H9 (cell line): ENCODE results near the gene DYRK3. TPM values are rescaled to one million over a fixed set of nuclear protein-coding genes. Genes with fewer than 3 reads are reported as not detected.

Source experiments
- DNase-seq: peaks from one replicate; pipeline ENCODE4 v3.0.0-alpha.2; 2017
- H2AFZ ChIP-seq: one replicate; pipeline ENCODE4 v1.6.1; 2013; ENCODE audit warnings: mild to moderate bottlenecking, low read length, control low read depth, moderate library complexity
- H2AK5ac ChIP-seq: 2 replicates; pipeline ENCODE4 v1.6.1; 2013; ENCODE audit warnings: low read length, control low read depth, mixed read lengths; ENCODE audit not compliant: insufficient read length
- H2BK120ac ChIP-seq: one replicate; pipeline ENCODE4 v1.6.1; 2013; ENCODE audit warnings: low read depth, mild to moderate bottlenecking, low read length, control low read depth, inconsistent platforms; ENCODE audit not compliant: poor library complexity, severe bottlenecking
- H2BK12ac ChIP-seq: 2 replicates; pipeline ENCODE4 v1.6.1; 2013; ENCODE audit warnings: low read length, control low read depth, mixed read lengths, low read depth; ENCODE audit not compliant: insufficient read length
- H2BK15ac ChIP-seq: 2 replicates; pipeline ENCODE4 v1.6.1; 2013; ENCODE audit warnings: low read depth, low read length, control low read depth
- H2BK20ac ChIP-seq: one replicate; pipeline ENCODE4 v1.6.1; 2013; ENCODE audit warnings: low read depth, mild to moderate bottlenecking, low read length, control low read depth, inconsistent platforms; ENCODE audit not compliant: poor library complexity, severe bottlenecking
- H2BK5ac ChIP-seq: 2 replicates; pipeline ENCODE4 v1.6.1; 2013; ENCODE audit warnings: low read length, control low read depth, mixed read lengths; ENCODE audit not compliant: insufficient read length
- H3K14ac ChIP-seq: 2 replicates; pipeline ENCODE4 v1.6.1; 2013; ENCODE audit warnings: low read length, control low read depth; ENCODE audit not compliant: insufficient read depth
- H3K18ac ChIP-seq: 2 replicates; pipeline ENCODE4 v1.6.1; 2013; ENCODE audit warnings: low read depth, mild to moderate bottlenecking, mixed read lengths, low read length, control low read depth; ENCODE audit not compliant: insufficient read length
- H3K23ac ChIP-seq: 2 replicates; pipeline ENCODE4 v1.6.1; 2013; ENCODE audit warnings: low read length, control low read depth, mixed read lengths, low read depth; ENCODE audit not compliant: insufficient read length
- H3K23me2 ChIP-seq: 2 replicates; pipeline ENCODE4 v1.6.1; 2013; ENCODE audit warnings: low read depth, mild to moderate bottlenecking, mixed read lengths, low read length, control low read depth; ENCODE audit not compliant: insufficient read length, poor library complexity, severe bottlenecking
- H3K27ac ChIP-seq: 2 replicates; pipeline ENCODE4 v1.5.1; 2013; ENCODE audit warnings: low read length, control low read depth, mixed read lengths, low read depth; ENCODE audit not compliant: insufficient read length
- H3K27me3 ChIP-seq: 2 replicates; pipeline ENCODE4 v1.6.1; 2013; ENCODE audit warnings: low read length, control low read depth, inconsistent platforms; ENCODE audit not compliant: insufficient read depth
- H3K4ac ChIP-seq: 2 replicates; pipeline ENCODE4 v1.6.1; 2013; ENCODE audit warnings: low read depth, mild to moderate bottlenecking, control low read depth, inconsistent platforms, low read length, moderate library complexity
- H3K4me1 ChIP-seq: 2 replicates; pipeline ENCODE4 v1.6.1; 2013; ENCODE audit warnings: low read length, control low read depth, inconsistent platforms; ENCODE audit not compliant: insufficient read depth
- H3K4me2 ChIP-seq: 2 replicates; pipeline ENCODE4 v1.6.1; 2013; ENCODE audit warnings: low read length, control low read depth, mixed read lengths; ENCODE audit not compliant: insufficient read length, insufficient read depth
- H3K56ac ChIP-seq: 2 replicates; pipeline ENCODE4 v1.6.1; 2013; ENCODE audit warnings: low read depth, mild to moderate bottlenecking, mixed read lengths, low read length, control low read depth; ENCODE audit not compliant: insufficient read length
- H3K79me1 ChIP-seq: 2 replicates; pipeline ENCODE4 v1.6.1; 2013; ENCODE audit warnings: low read depth, mild to moderate bottlenecking, moderate library complexity, low read length, control low read depth, inconsistent platforms; ENCODE audit not compliant: insufficient read depth, poor library complexity, severe bottlenecking
- H3K79me2 ChIP-seq: 2 replicates; pipeline ENCODE4 v1.6.1; 2013; ENCODE audit warnings: low read length, control low read depth, inconsistent platforms; ENCODE audit not compliant: insufficient read depth
- H3K9ac ChIP-seq: 2 replicates; pipeline ENCODE4 v1.6.1; 2013; ENCODE audit warnings: low read length, control low read depth, mixed read lengths; ENCODE audit not compliant: insufficient read length; ENCODE audit errors: extremely low read depth
- H3K9me3 ChIP-seq: one replicate; pipeline ENCODE4 v1.6.1; 2013; ENCODE audit warnings: low read depth, low read length, inconsistent platforms; ENCODE audit not compliant: control insufficient read depth
- H3T11ph ChIP-seq: one replicate; pipeline ENCODE4 v1.6.1; 2013; ENCODE audit warnings: mild to moderate bottlenecking, low read length, control low read depth, inconsistent platforms
- H4K20me1 ChIP-seq: one replicate; pipeline ENCODE4 v1.6.1; 2013; ENCODE audit not compliant: control insufficient read depth, insufficient read length, insufficient read depth
- H4K5ac ChIP-seq: 2 replicates; pipeline ENCODE4 v1.6.1; 2013; ENCODE audit warnings: low read depth, mild to moderate bottlenecking, mixed read lengths, low read length, control low read depth; ENCODE audit not compliant: insufficient read length
- H4K8ac ChIP-seq: replicated peaks from 2 replicates; pipeline ENCODE4 v1.6.1; 2013; ENCODE audit warnings: low read length, control low read depth, mixed read lengths, low read depth; ENCODE audit not compliant: insufficient read length
- H4K91ac ChIP-seq: 2 replicates; pipeline ENCODE4 v1.6.1; 2013; ENCODE audit warnings: low read depth, mild to moderate bottlenecking, moderate library complexity, mixed read lengths, low read length, control low read depth; ENCODE audit not compliant: insufficient read length
- H3K27ac Mint-ChIP-seq, 3 experiments: 2 replicates in 2 of 3; 3 replicates in 1 of 3; pipeline ENCODE4 v1.8.0; 2020 to 2021; ENCODE audit warnings: mixed read lengths in 3 of 3, mild to moderate bottlenecking in 1 of 3, moderate library complexity in 1 of 3
- H3K27me3 Mint-ChIP-seq: 2 replicates; pipeline ENCODE4 v1.8.0; 2021; ENCODE audit warnings: low read depth, mild to moderate bottlenecking, moderate library complexity, mixed read lengths
- H3K36me3 Mint-ChIP-seq, 3 experiments: 2 replicates in 2 of 3; 3 replicates in 1 of 3; pipeline ENCODE4 v1.8.0; 2020 to 2021; ENCODE audit warnings: low read depth in 3 of 3, mixed read lengths in 3 of 3; ENCODE audit not compliant: insufficient read depth in 1 of 3
- H3K4me1 Mint-ChIP-seq, 2 experiments: 2 replicates each; pipeline ENCODE4 v1.8.0; 2020; ENCODE audit warnings: mixed read lengths in 2 of 2
- H3K4me3 Mint-ChIP-seq, 2 experiments: 2 replicates in 1 of 2; 3 replicates in 1 of 2; pipeline ENCODE4 v1.8.0; 2020 to 2021; ENCODE audit warnings: mild to moderate bottlenecking in 2 of 2, mixed read lengths in 2 of 2, moderate library complexity in 1 of 2
- H3K9me3 Mint-ChIP-seq, 2 experiments: 2 replicates in 1 of 2; 3 replicates in 1 of 2; pipeline ENCODE4 v1.8.0; 2020; ENCODE audit warnings: mild to moderate bottlenecking in 2 of 2, mixed read lengths in 2 of 2, moderate library complexity in 1 of 2
- CTCF ChIP-seq: fragments of 200-600 bp; sonication (generic); conservative IDR thresholded peaks from 3 replicates; pipeline ENCODE4 v1.8.0; 2021; ENCODE audit warnings: antibody characterized with exemption, mild to moderate bottlenecking
- WGBS: extraction: QIAGEN DNeasy Blood & Tissue Kit; methylation state at CpG from one replicate; pipeline ENCODE4 v1.1.7; 2013; ENCODE audit warnings: missing lambda C conversion rate, low lambda C conversion rate, mixed read lengths; ENCODE audit not compliant: insufficient read length; ENCODE audit errors: extremely low coverage; 5-methylcytosine and 5-hydroxymethylcytosine counted together
- total RNA-seq: library from RNA; stranded (reverse); gene quantifications from 2 replicates; pipeline ENCODE4 v1.2.1, GENCODE V29; 2021

Gene DYRK3
- total RNA-seq, 1 experiment from 2014 or later = 4.7 TPM

- Mint-ChIP-seq H3K27me3 (no peaks in the 10 kb centered on the region), H3K36me3 (peaks cover 0 to 33% (median 20%) of the 10 kb centered on the region in 3 experiments), H3K27ac (no peak overlapping the region), H3K4me3 (no peak overlapping the region), H3K9me3 (no peaks in the 10 kb centered on the region), H3K4me1 (peaks cover 9 to 12% of the 10 kb centered on the region in 2 experiments)
- H3K79me1 ChIP-seq = no peaks in the 10 kb centered on the region
- H3K79me2 ChIP-seq = no peaks in the 10 kb centered on the region
- no peak overlapping the region for H2BK20ac ChIP-seq
- no peak overlapping the region for H3K9ac ChIP-seq
- no CpG with 5 or more reads among the region's 7 CpGs for WGBS
- H3K4ac ChIP-seq = no peak overlapping the region
- H3K56ac ChIP-seq = no peak overlapping the region
- H2BK5ac ChIP-seq = no peak overlapping the region
- H4K20me1 ChIP-seq = no peaks in the 10 kb centered on the region
- no peak overlapping the region for H3K14ac ChIP-seq
- H2BK15ac ChIP-seq = no peak overlapping the region
- no peaks in the 10 kb centered on the region for H3K9me3 ChIP-seq
- H2AK5ac ChIP-seq = no peak overlapping the region
- TF ChIP-seq CTCF = peak; percentile 80
- no peak overlapping the region for H3T11ph ChIP-seq
- H3K18ac ChIP-seq = no peak overlapping the region
- no peak overlapping the region for H4K91ac ChIP-seq
- H3K23me2 ChIP-seq = peaks cover 7% of the 10 kb centered on the region
- H2AFZ ChIP-seq = no peak overlapping the region
- no peak overlapping the region for H2BK120ac ChIP-seq
- no peak overlapping the region for H3K23ac ChIP-seq
- no peaks in the 10 kb centered on the region for H3K27me3 ChIP-seq
- no peak overlapping the region for H3K27ac ChIP-seq
- no peak overlapping the region for H2BK12ac ChIP-seq
- H4K8ac ChIP-seq = no peak overlapping the region
- no peaks in the 10 kb centered on the region for H3K4me1 ChIP-seq
- no peak overlapping the region for H4K5ac ChIP-seq
- DNase-seq = peak; percentile 41
- H3K4me2 ChIP-seq = no peak overlapping the region
These were observed 27.1 kb upstream of the DYRK3 start for GRCh38 chr1:206608108-206608698.
